ENCODE measurements around the gene TTC4.

The TTC4 gene

DNA sequence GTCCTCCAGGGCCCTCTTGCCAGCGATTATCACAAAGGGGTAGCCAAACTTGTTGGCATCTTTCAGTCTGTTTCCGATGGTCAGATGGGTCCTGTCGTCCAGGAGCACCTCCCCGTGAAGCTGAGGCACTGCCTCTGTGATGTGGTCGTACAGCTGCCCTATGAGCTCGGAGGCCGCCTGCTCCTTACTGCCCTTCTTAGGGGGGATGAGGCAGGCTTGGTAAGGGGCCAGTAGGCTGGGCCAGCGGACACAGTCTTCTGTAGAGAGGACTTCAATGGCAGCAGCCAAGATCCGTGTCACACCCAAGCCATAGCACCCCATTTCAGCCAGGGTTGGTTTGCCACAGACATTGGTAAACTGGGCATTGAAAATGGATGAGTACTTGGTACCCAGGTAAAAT lies 42.2 kb downstream of the TTC4 start:
- DNase-seq: no peak
- H3K4me1 ChIP-seq (ENCODE audit: low read length): no peaks in the 10 kb centered on the region
- H3K4me3 ChIP-seq (ENCODE audit: low read length): no peak overlapping the region
- no peak for TF ChIP-seq EZH2phosphoT487 (IDR thresholded peaks at IDR 0.05; ENCODE audit: low read length)
- TF ChIP-seq, protein P1, sequence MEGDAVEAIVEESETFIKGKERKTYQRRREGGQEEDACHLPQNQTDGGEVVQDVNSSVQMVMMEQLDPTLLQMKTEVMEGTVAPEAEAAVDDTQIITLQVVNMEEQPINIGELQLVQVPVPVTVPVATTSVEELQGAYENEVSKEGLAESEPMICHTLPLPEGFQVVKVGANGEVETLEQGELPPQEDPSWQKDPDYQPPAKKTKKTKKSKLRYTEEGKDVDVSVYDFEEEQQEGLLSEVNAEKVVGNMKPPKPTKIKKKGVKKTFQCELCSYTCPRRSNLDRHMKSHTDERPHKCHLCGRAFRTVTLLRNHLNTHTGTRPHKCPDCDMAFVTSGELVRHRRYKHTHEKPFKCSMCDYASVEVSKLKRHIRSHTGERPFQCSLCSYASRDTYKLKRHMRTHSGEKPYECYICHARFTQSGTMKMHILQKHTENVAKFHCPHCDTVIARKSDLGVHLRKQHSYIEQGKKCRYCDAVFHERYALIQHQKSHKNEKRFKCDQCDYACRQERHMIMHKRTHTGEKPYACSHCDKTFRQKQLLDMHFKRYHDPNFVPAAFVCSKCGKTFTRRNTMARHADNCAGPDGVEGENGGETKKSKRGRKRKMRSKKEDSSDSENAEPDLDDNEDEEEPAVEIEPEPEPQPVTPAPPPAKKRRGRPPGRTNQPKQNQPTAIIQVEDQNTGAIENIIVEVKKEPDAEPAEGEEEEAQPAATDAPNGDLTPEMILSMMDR (IDR thresholded peaks at IDR 0.05; ENCODE audit: low read length): no peak
- TF ChIP-seq EZH2 (optimal IDR thresholded peaks at IDR 0.05; ENCODE audit: low read depth, low read length): no peak
- no peak overlapping the region for H3K27ac ChIP-seq (ENCODE audit: low read length)
- H3K27me3 ChIP-seq (replicated peaks; ENCODE audit: insufficient read depth, low read length): no peaks in the 10 kb centered on the region
- H3K36me3 ChIP-seq (replicated peaks; ENCODE audit: insufficient read depth, low read length): no peaks in the 10 kb centered on the region
- H3F3A ChIP-seq (ENCODE audit: insufficient read depth, low read length): no peaks in the 10 kb centered on the region
- no peaks in the 10 kb centered on the region for H3K79me2 ChIP-seq (ENCODE audit: low read length)
- no peak overlapping the region for H3K9ac ChIP-seq (ENCODE audit: low read length)
- no peaks in the 10 kb centered on the region for H3K9me3 ChIP-seq (replicated peaks; ENCODE audit: insufficient read depth, low read length)
- no peaks in the 10 kb centered on the region for H4K20me1 ChIP-seq (ENCODE audit: insufficient read depth, low read length)
- no peak overlapping the region for H2AFZ ChIP-seq (ENCODE audit: low read length)
- no peaks in the 10 kb centered on the region for H3K9me2 ChIP-seq (replicated peaks; ENCODE audit: insufficient read depth, low read length)
- no peak overlapping the region for H3K4me2 ChIP-seq (ENCODE audit: low read depth, low read length)

DNA sequence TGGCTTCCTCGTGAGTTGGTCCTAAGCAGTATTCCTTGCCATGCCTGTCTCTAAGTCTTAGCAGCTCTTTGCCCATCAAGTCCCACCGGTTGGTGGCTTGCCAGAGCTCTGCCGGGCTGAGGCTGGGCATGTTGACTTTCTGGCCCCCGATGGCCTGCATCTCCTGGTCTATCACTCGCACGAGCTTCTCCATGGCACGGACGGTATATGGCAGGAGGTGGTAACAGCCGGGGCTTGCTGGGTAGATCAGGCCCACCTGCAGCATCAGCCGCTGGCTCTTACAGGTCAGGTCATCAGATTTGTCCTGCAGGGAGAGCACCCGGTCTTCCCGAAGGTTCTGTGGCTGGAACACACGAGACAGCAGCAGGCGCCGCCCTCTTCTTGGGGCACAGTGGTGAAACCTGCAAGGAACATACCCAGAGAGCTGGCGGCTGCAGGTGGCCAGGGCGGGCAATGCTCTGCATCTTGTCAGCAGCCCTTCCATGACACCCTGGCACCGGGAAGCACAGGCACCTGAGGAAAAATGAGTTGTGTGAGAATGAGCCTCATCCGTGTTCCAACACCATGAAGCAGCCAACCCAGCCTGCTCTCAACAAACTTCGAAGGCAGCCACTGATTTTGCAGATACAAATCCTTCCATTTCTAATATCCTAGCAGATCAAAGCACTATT lies 43.2 kb downstream of the TTC4 start:
- Histone ChIP-seq H3K9me3 (replicated peaks; ENCODE audit: insufficient read depth, low read length) (no peaks in the 10 kb centered on the region), H3K79me2 (ENCODE audit: low read length) (peaks cover 8% of the 10 kb centered on the region), H3K27ac (ENCODE audit: low read length) (no peak overlapping the region), H3K9me2 (replicated peaks; ENCODE audit: insufficient read depth, low read length) (no peaks in the 10 kb centered on the region), H3K4me3 (ENCODE audit: low read length) (no peak overlapping the region), H3F3A (ENCODE audit: insufficient read depth, low read length) (no peaks in the 10 kb centered on the region), H3K9ac (ENCODE audit: low read length) (no peak overlapping the region), H3K4me1 (ENCODE audit: low read length) (no peaks in the 10 kb centered on the region), H3K4me2 (ENCODE audit: low read depth, low read length) (no peak overlapping the region), H3K27me3 (replicated peaks; ENCODE audit: insufficient read depth, low read length) (no peaks in the 10 kb centered on the region), H4K20me1 (ENCODE audit: insufficient read depth, low read length) (no peaks in the 10 kb centered on the region), H2AFZ (ENCODE audit: low read length) (no peak overlapping the region), H3K36me3 (replicated peaks; ENCODE audit: insufficient read depth, low read length) (no peaks in the 10 kb centered on the region)
- no peak for TF ChIP-seq EZH2phosphoT487 (IDR thresholded peaks at IDR 0.05; ENCODE audit: low read length)
- TF ChIP-seq, protein P1 (IDR thresholded peaks at IDR 0.05; ENCODE audit: low read length): no peak
- TF ChIP-seq EZH2 (optimal IDR thresholded peaks at IDR 0.05; ENCODE audit: low read depth, low read length): no peak
- DNase-seq: no peak

DNA sequence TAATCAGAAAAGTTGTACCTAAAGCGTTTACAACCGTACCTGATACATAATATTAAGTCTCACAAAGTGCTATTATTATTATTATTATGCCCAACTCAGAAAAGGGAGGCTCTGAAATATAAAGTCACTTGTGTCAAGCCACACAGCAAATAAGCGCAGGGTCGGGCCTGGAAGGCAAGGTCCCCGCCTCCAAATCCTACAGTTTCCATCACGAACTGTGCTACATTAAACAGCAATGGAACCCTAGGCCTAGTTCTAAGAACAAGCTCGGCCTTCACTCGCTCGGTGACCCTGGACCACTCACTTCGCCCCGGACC lies 48.1 kb downstream of the TTC4 start:
- no peaks in the 10 kb centered on the region for H3K9me3 ChIP-seq (replicated peaks; ENCODE audit: insufficient read depth, low read length)
- H3K27me3 ChIP-seq (replicated peaks; ENCODE audit: insufficient read depth, low read length): no peaks in the 10 kb centered on the region
- peak overlapping the region; percentile 89 for H3K4me2 ChIP-seq (ENCODE audit: low read depth, low read length)
- peak; percentile 7 for DNase-seq
- H4K20me1 ChIP-seq (ENCODE audit: insufficient read depth, low read length): no peaks in the 10 kb centered on the region
- no peaks in the 10 kb centered on the region for H3K36me3 ChIP-seq (replicated peaks; ENCODE audit: insufficient read depth, low read length)
- H3K4me1 ChIP-seq (ENCODE audit: low read length): no peaks in the 10 kb centered on the region
- H2AFZ ChIP-seq (ENCODE audit: low read length): peak overlapping the region; percentile 94
- H3K9ac ChIP-seq (ENCODE audit: low read length): peak overlapping the region; percentile 84
- H3K4me3 ChIP-seq (ENCODE audit: low read length): peak overlapping the region; percentile 96
- no peaks in the 10 kb centered on the region for H3K9me2 ChIP-seq (replicated peaks; ENCODE audit: insufficient read depth, low read length)
- H3F3A ChIP-seq (ENCODE audit: insufficient read depth, low read length): no peaks in the 10 kb centered on the region
- H3K79me2 ChIP-seq (ENCODE audit: low read length): peaks cover 11% of the 10 kb centered on the region
- no peak for TF ChIP-seq EZH2phosphoT487 (IDR thresholded peaks at IDR 0.05; ENCODE audit: low read length)
- TF ChIP-seq, protein P1 (IDR thresholded peaks at IDR 0.05; ENCODE audit: low read length): no peak
- TF ChIP-seq EZH2 (optimal IDR thresholded peaks at IDR 0.05; ENCODE audit: low read depth, low read length): no peak
- H3K27ac ChIP-seq (ENCODE audit: low read length): no peak overlapping the region

All from MM.1S (cell line).